ENCODE results near the gene OR52J3.

GRCh38 chr11:5069272-5069671 is 22.9 kb downstream of the OR52J3 start, which contains the start of gene OR52E1:
- TF ChIP-seq CTCF (IDR thresholded peaks at IDR 0.05; ENCODE audit: extremely low read depth in 1 of 2, insufficient read depth in 1 of 2, low read depth in 1 of 2, low read length in 2 of 2) (no peak), MAX (IDR thresholded peaks at IDR 0.05; ENCODE audit: insufficient read depth, insufficient read length) (no peak), EZH2 (IDR thresholded peaks at IDR 0.05; ENCODE audit: borderline replicate concordance, low read depth, low read length, severe bottlenecking) (no peak), POLR2AphosphoS5 (IDR thresholded peaks at IDR 0.05; ENCODE audit: insufficient read depth, low read depth, low read length) (no peak), POLR2A (IDR thresholded peaks at IDR 0.05; ENCODE audit: low read depth, low read length) (no peak), GATA2 (IDR thresholded peaks at IDR 0.05; ENCODE audit: insufficient read depth, insufficient read length, low read depth, low read length) (no peak), JUN (IDR thresholded peaks at IDR 0.05; ENCODE audit: borderline replicate concordance, insufficient read depth, insufficient read length, low read depth) (no peak)
